HEK293 (cell line): Measurements from ENCODE around the gene EIF4E2.

Experiments used
- CTCF ChIP-seq: fragments of 450-650 bp; formaldehyde crosslinking; IDR thresholded peaks from 2 replicates; pipeline ENCODE4 v1.5.1; 2016; ENCODE audit warnings: missing biosample characterization, missing genetic modification characterization
- KLF8 ChIP-seq: fragments of 450-650 bp; formaldehyde crosslinking; IDR thresholded peaks from 2 replicates; pipeline ENCODE4 v1.5.1; 2016; ENCODE audit warnings: missing biosample characterization, missing genetic modification characterization
- ZBTB11 ChIP-seq: fragments of 450-650 bp; formaldehyde crosslinking; conservative IDR thresholded peaks from 2 replicates; pipeline ENCODE4 v1.5.1; 2016; ENCODE audit warnings: low read depth, missing biosample characterization, missing genetic modification characterization
- ZBTB17 ChIP-seq: fragments of 450-650 bp; formaldehyde crosslinking; IDR thresholded peaks from 2 replicates; pipeline ENCODE4 v1.5.1; 2016; ENCODE audit warnings: missing biosample characterization, missing genetic modification characterization
- ZNF18 ChIP-seq: fragments of 450-650 bp; formaldehyde crosslinking; IDR thresholded peaks from 2 replicates; pipeline ENCODE4 v1.5.1; 2016; ENCODE audit warnings: missing biosample characterization, missing genetic modification characterization
- ZNF23 ChIP-seq: fragments of 450-650 bp; formaldehyde crosslinking; IDR thresholded peaks from 2 replicates; pipeline ENCODE4 v1.5.1; 2016; ENCODE audit warnings: missing biosample characterization, missing genetic modification characterization, borderline replicate concordance
- ZNF292 ChIP-seq: fragments of 450-650 bp; formaldehyde crosslinking; IDR thresholded peaks from 2 replicates; pipeline ENCODE4 v1.5.1; 2016; ENCODE audit warnings: low read depth, missing biosample characterization, missing genetic modification characterization, borderline replicate concordance
- ZNF704 ChIP-seq: fragments of 450-650 bp; formaldehyde crosslinking; IDR thresholded peaks from 2 replicates; pipeline ENCODE4 v1.5.1; 2016; ENCODE audit warnings: missing biosample characterization, missing genetic modification characterization

- TF ChIP-seq CTCF (tag by site-specific recombination): no peak
- no peak for TF ChIP-seq ZBTB17 (tag by site-specific recombination)
- TF ChIP-seq ZNF292 (tag by site-specific recombination): no peak
- TF ChIP-seq ZBTB11 (tag by site-specific recombination): no peak
- no peak for TF ChIP-seq ZNF23 (tag by site-specific recombination)
- no peak for TF ChIP-seq ZNF18 (tag by site-specific recombination)
- TF ChIP-seq ZNF704: no peak
- no peak for TF ChIP-seq KLF8
Observed at GRCh38 chr2:232568161-232568560, 17.7 kb downstream of the EIF4E2 start.
